ENCODE data around the gene TSPAN14.

- TF ChIP-seq CTCF (IDR thresholded peaks at IDR 0.05) (no peak), POLR2A (IDR thresholded peaks at IDR 0.05) (no peak)
Measured at GRCh38 chr10:80555415-80555814, 101.3 kb downstream of the TSPAN14 start.
